HepG2 (cell line): ENCODE measurements around the gene EPHA1. TPM values are rescaled to one million over a fixed set of nuclear protein-coding genes. Genes with fewer than 3 reads are reported as not detected.

Source experiments
- ATAC-seq: fragments of 200-7000 bp; cut with Tn5 transposase; 3 replicates; pipeline ENCODE4 v1.9.1; 2020; ENCODE audit warnings: mild to moderate bottlenecking, moderate library complexity
- Bru-seq: library from RNA; stranded (reverse); fragments of 400-500 nt; gene quantifications from one replicate; lab custom pipeline; 2021; lab: Mats Ljungman, UMichigan
- BruChase-seq, 2 experiments: library from RNA; stranded (reverse); fragments of 400-500 nt; gene quantifications; one replicate each; lab custom pipeline; 2021; lab: Mats Ljungman, UMichigan
- BruUV-seq: library from RNA; stranded (reverse); fragments of 400-500 nt; replicated peaks from 2 replicates; lab custom pipeline; 2021; lab: Mats Ljungman, UMichigan
- CTCF ChIA-PET: fragments of 300-600 bp; formaldehyde crosslinking; extraction: SDS; loops from one replicate; lab custom pipeline; 2021; ENCODE audit warnings: low total read pairs, inconsistent platforms, low intra/inter-chr PET ratio; lab: Yijun Ruan, JAX
- POLR2A ChIA-PET: fragments of 350-600 bp; sonication (Branson Sonifier 250); formaldehyde crosslinking; loops from one replicate; lab custom pipeline; 2020; ENCODE audit warnings: antibody characterized with exemption, inconsistent platforms; lab: Yijun Ruan, JAX
- DNase-seq: peaks from one replicate; pipeline ENCODE4 v3.0.0-alpha.2; 2015; ENCODE audit warnings: low spot score
- FAIRE-seq: peaks from 3 replicates; lab custom pipeline; 2011; peaks lifted over from hg19 to GRCh38; lab: Jason Lieb, UNC
- H2AFZ ChIP-seq: one replicate; pipeline ENCODE4 v1.6.1; 2011; ENCODE audit warnings: low read length, inconsistent platforms
- H3K27ac ChIP-seq: fragments of 300-600 bp; 3 replicates; pipeline ENCODE4 v1.8.0; 2011; ENCODE audit warnings: mixed run types, mild to moderate bottlenecking, mixed read lengths, low read length, inconsistent platforms; ENCODE audit not compliant: insufficient read depth; ENCODE audit errors: extremely low read length
- H3K27me3 ChIP-seq, 2 experiments: fragments of 200-600 bp in 1 of 2; 2 replicates in 1 of 2; 3 replicates in 1 of 2; pipeline versions ENCODE4 v1.6.0 to v1.8.0; 2011; ENCODE audit warnings: low read length in 2 of 2, mild to moderate bottlenecking in 2 of 2, moderate library complexity in 2 of 2, inconsistent platforms in 1 of 2; ENCODE audit not compliant: insufficient read depth in 2 of 2, control insufficient read depth in 1 of 2
- H3K36me3 ChIP-seq, 2 experiments: fragments of 200-600 bp in 1 of 2; replicated peaks in 1 of 2; 2 replicates in 1 of 2; 3 replicates in 1 of 2; pipeline versions ENCODE4 v1.5.1 to v1.8.0; 2011; ENCODE audit warnings: low read length in 2 of 2, inconsistent platforms in 1 of 2; ENCODE audit not compliant: insufficient read depth in 2 of 2, control insufficient read depth in 1 of 2
- H3K4me1 ChIP-seq: 2 replicates; pipeline ENCODE4 v1.5.1; 2012; ENCODE audit warnings: low read length, inconsistent platforms; ENCODE audit not compliant: insufficient read depth
- H3K4me2 ChIP-seq: 2 replicates; pipeline ENCODE4 v1.6.0; 2011; ENCODE audit warnings: low read depth, low read length, inconsistent platforms
- H3K4me3 ChIP-seq, 3 experiments: fragments of 200-600 bp in 1 of 3; sonication (generic), shearing (Covaris generic) in 1 of 3; replicated peaks in 1 of 3; 2 replicates each; pipeline ENCODE4 v1.5.1; 2011 to 2016; ENCODE audit warnings: low read length in 3 of 3, inconsistent platforms in 2 of 3, low read depth in 2 of 3, mild to moderate bottlenecking in 2 of 3, control low read depth in 1 of 3, mixed read lengths in 1 of 3; ENCODE audit not compliant: insufficient read depth in 1 of 3
- H3K79me2 ChIP-seq: one replicate; pipeline ENCODE4 v1.6.1; 2011; ENCODE audit warnings: low read length, inconsistent platforms; ENCODE audit not compliant: insufficient read depth
- H3K9ac ChIP-seq: 2 replicates; pipeline ENCODE4 v1.6.0; 2011; ENCODE audit warnings: mild to moderate bottlenecking, low read depth, low read length, inconsistent platforms; ENCODE audit not compliant: insufficient read depth
- H3K9me3 ChIP-seq: 2 replicates; pipeline ENCODE4 v1.5.1; 2012; ENCODE audit warnings: mild to moderate bottlenecking, low read length
- H4K20me1 ChIP-seq: 2 replicates; pipeline ENCODE4 v1.6.0; 2011; ENCODE audit warnings: inconsistent platforms, mild to moderate bottlenecking, low read length, moderate library complexity; ENCODE audit not compliant: insufficient read depth
- HNF4A ChIP-seq: sonication (generic); formaldehyde crosslinking; IDR thresholded peaks from 2 replicates; pipeline ENCODE4 v1.4.0; 2020; ENCODE audit warnings: missing genetic modification reagents
- NCOA1 ChIP-seq: sonication (generic); formaldehyde crosslinking; IDR thresholded peaks from 2 replicates; pipeline ENCODE4 v1.9.0; 2021; ENCODE audit warnings: missing genetic modification reagents
- XBP1 ChIP-seq: sonication (generic); formaldehyde crosslinking; IDR thresholded peaks from 2 replicates; pipeline ENCODE4 v1.5.0; 2020; ENCODE audit warnings: missing genetic modification reagents
- ZNF598 ChIP-seq: sonication (generic); formaldehyde crosslinking; IDR thresholded peaks from 2 replicates; pipeline ENCODE4 v1.5.1; 2020; ENCODE audit warnings: mild to moderate bottlenecking, missing genetic modification reagents, borderline replicate concordance
- WGBS: methylation state at CpG from one replicate; pipeline ENCODE4 v1.1.6; 2017; ENCODE audit warnings: low lambda C conversion rate; 5-methylcytosine and 5-hydroxymethylcytosine counted together
- in situ Hi-C: cut with HindIII; loops from 2 replicates; pipeline ENCODE4 v1.10.0; 2017; ENCODE audit warnings: low pct_unique_long_range_greater_than_20kb; ENCODE audit not compliant: extremely low pct_ligation_motif_present
- intact Hi-C: fragments of 100-400 bp; cut with micrococcal nuclease; formaldehyde crosslinking; loops from one replicate; pipeline ENCODE4 v1.10.0; 2022; ENCODE audit not compliant: unreplicated experiment
- long read RNA-seq, 2 experiments: library from RNA in 1 of 2; library from polyadenylated mRNA in 1 of 2; stranded (forward) in 1 of 2; unstranded in 1 of 2; transcript quantifications; one replicate each; pipeline ENCODE4 v2.0.0, GENCODE V29; 2019 to 2022
- polyA minus RNA-seq, 3 experiments: library from RNA; depleted of rRNA, polyadenylated mRNA; stranded (reverse); fragments of >200 nt; gene quantifications; 2 replicates each; pipeline ENCODE4 v1.2.3, GENCODE V29; 2011; ENCODE audit warnings: low replicate concordance in 1 of 3
- polyA plus RNA-seq, 8 experiments: library from polyadenylated mRNA; depleted of rRNA in 3 of 8; stranded (reverse) in 7 of 8; unstranded in 1 of 8; fragments of >200 nt; fragmentation: Illumina TruSeq in 4 of 8; extraction: Trizol in 4 of 8; gene quantifications; 2 replicates each; pipeline versions ENCODE4 v1.2.1 to v1.2.3, GENCODE V29; 2011 to 2016; ENCODE audit warnings: low read depth in 4 of 8, missing spikeins in 1 of 8, mixed read lengths in 1 of 8; ENCODE audit not compliant: insufficient read depth in 1 of 8
- total RNA-seq, 5 experiments: library from RNA; depleted of rRNA; stranded (reverse); fragments of >200 nt; fragmentation: Illumina TruSeq; extraction: Trizol; gene quantifications; 2 replicates each; pipeline ENCODE4 v1.2.3, GENCODE V29; 2016; ENCODE audit warnings: low read depth in 1 of 5
- TF ChIP-seq, protein P1 (sequence below): sonication (generic); formaldehyde crosslinking; conservative IDR thresholded peaks from 2 replicates; pipeline ENCODE4 v1.8.0; 2022; ENCODE audit warnings: low read depth, missing genetic modification reagents
- TF ChIP-seq, protein P2 (sequence below): sonication (generic); formaldehyde crosslinking; IDR thresholded peaks from 2 replicates; pipeline ENCODE4 v1.4.0; 2020; ENCODE audit warnings: missing genetic modification reagents
- TF ChIP-seq, protein P3 (sequence below): sonication (generic); formaldehyde crosslinking; IDR thresholded peaks from 2 replicates; pipeline ENCODE4 v1.5.0; 2020; ENCODE audit warnings: mild to moderate bottlenecking, missing genetic modification reagents, borderline replicate concordance

The EPHA1 gene
- total RNA-seq (2016; rRNA removed; fragmentation: Illumina TruSeq; extraction: Trizol) (7.7 and 17.1 TPM in 2 replicates), polyA plus RNA-seq (2011; rRNA removed) (4.6 and 8.1 TPM in 2 replicates), polyA minus RNA-seq (2011; rRNA and poly(A)+ RNA removed; ENCODE audit: low replicate concordance) (0.07 and 13.9 TPM in 2 replicates), Bru-seq, nascent RNA (percentile 43 among the genes with signal in this experiment), BruChase-seq, experiment 1, labeled RNA remaining after a 6-hour chase (percentile 45 among the genes with signal in this experiment), BruChase-seq, experiment 2, labeled RNA remaining after a 2-hour chase (percentile 41 among the genes with signal in this experiment)
- 2.7 and 3.2 TPM in 2 replicates for total RNA-seq (2016; cell fraction: cytosol; rRNA removed; fragmentation: Illumina TruSeq; extraction: Trizol; ENCODE audit: low read depth)
- total RNA-seq (2016; cell fraction: insoluble cytoplasmic fraction; rRNA removed; fragmentation: Illumina TruSeq; extraction: Trizol), result 7.0 and 14.9 TPM in 2 replicates
- total RNA-seq (2016; cell fraction: membrane; rRNA removed; fragmentation: Illumina TruSeq; extraction: Trizol), result 5.7 and 6.3 TPM in 2 replicates
- total RNA-seq (2016; cell fraction: nucleus; rRNA removed; fragmentation: Illumina TruSeq; extraction: Trizol), result 14.0 and 17.5 TPM in 2 replicates
- 4.3 and 5.5 TPM in 2 replicates for polyA plus RNA-seq (2011; cell fraction: cytosol; rRNA removed)
- 9.8 and 14.1 TPM in 2 replicates for polyA plus RNA-seq (2011; cell fraction: nucleus; rRNA removed)
- 4.8 and 5.8 TPM in 2 replicates for polyA plus RNA-seq (2012)
- polyA plus RNA-seq (2016; cell fraction: cytosol; fragmentation: Illumina TruSeq; extraction: Trizol; ENCODE audit: low read depth), result 1.9 and 2.5 TPM in 2 replicates
- polyA plus RNA-seq (2016; cell fraction: insoluble cytoplasmic fraction; fragmentation: Illumina TruSeq; extraction: Trizol; ENCODE audit: low read depth), result 4.8 and 8.3 TPM in 2 replicates
- 2.9 and 3.6 TPM in 2 replicates for polyA plus RNA-seq (2016; cell fraction: membrane; fragmentation: Illumina TruSeq; extraction: Trizol; ENCODE audit: low read depth)
- 17.9 and 25.7 TPM in 2 replicates for polyA plus RNA-seq (2016; cell fraction: nucleus; fragmentation: Illumina TruSeq; extraction: Trizol; ENCODE audit: insufficient read depth, low read depth)
- polyA minus RNA-seq (2011; cell fraction: cytosol; rRNA and poly(A)+ RNA removed), result 4.2 and 4.4 TPM in 2 replicates
- polyA minus RNA-seq (2011; cell fraction: nucleus; rRNA and poly(A)+ RNA removed), result 8.0 and 8.8 TPM in 2 replicates
- long read RNA-seq, experiment 1, partial matches to known transcripts, result 6 of 9 reads
- long read RNA-seq, experiment 1, other reads (novel, unspliced or antisense), result 1 of 9 reads
- long read RNA-seq, experiment 2, partial matches to known transcripts, result 1 of 3 reads
- long read RNA-seq, experiment 2, other reads (novel, unspliced or antisense), result 0 of 3 reads

DNA sequence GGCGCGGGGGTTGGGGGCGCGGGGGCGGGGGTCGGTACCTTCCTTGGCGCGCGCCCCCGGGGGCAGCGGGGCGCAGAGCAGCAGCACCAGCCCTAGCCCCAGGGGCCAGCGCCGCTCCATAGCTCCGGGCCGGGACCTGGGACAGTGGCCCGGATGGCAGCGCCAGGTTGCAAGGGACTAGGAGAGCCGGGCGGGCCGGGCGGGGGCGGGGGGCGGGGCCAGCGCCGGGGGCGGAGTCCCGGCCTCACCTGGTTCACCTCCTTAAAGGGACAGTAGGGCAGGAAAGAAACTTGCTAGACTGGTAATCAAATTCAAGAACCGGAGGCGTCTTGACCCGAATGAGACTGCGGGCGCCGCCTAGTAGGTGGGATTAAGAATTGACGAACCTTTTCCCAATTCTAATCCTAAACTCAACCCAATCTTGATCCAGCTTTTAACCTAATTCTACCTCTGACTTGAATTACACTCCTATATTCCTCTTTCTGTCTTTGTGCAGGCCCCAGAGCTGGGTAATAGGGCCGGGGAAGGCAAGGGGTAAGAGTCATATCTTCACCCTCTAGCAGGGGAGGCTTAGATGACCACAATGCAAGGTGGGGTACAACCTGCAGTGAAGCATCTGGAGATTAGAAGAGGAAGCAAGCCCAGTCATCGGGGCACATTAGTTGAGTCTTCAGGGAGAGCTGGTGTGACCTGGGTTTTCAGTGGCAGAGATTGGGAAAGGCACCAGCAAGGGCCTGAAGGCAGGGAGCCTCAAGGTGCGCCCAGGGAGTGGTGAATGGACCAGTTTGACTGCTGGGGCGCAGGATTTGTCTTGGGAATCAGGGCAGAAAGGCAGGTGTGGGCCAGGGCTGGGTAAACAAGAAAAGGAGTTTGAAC is at the start of gene EPHA1:
Gene EPHA1 (minus strand): TSS at position 171 of the 876 bp plus-strand sequence. CDS start 51 bp downstream, at position 120.
- Histone ChIP-seq H3K27ac (no peak within 1 kb of the TSS), H3K4me2 (peak within 1 kb of the TSS; percentile 99), H3K79me2 (no peaks in the 10 kb centered on the region), H3K9me3 (no peaks in the 10 kb centered on the region), H3K27me3 (peaks cover 0 to 6% of the 10 kb centered on the region in 2 experiments; a peak in 2 of 5 replicates), H2AFZ (peak within 1 kb of the TSS; percentile 37), H3K9ac (peak within 1 kb of the TSS; percentile 38), H3K36me3 (no peaks in the 10 kb centered on the region), H3K4me1 (peaks cover 38% of the 10 kb centered on the region), H3K4me3 (peak within 1 kb of the TSS; percentile 51 to 80 (median 71)), H4K20me1 (no peaks in the 10 kb centered on the region)
- ChIA-PET CTCF (interaction anchor here (0.8 kb wide), 1 partner anchor 28 kb away, joined by 3 read pairs; no protein-coding TSS in a partner anchor), POLR2A (interaction anchor here (1.2 to 2.6 kb wide), 3 partner anchors 13 to 29 kb away, joined by 4 to 24 read pairs (median 9); no protein-coding TSS in a partner anchor)
- no peak for DNase-seq
- WGBS, result 3% methylated on average over 19 of the region's 39 CpGs
- no peak for FAIRE-seq
- intact Hi-C loops, result loop anchor here (1.0 to 2.0 kb wide), 2 partner anchors 16 to 28 kb away; partner anchors contain the start of gene ZYX
- no TSS peak for BruUV-seq
- ATAC-seq, result peak; percentile 89
- in situ Hi-C loops, result no loop called here
- TF ChIP-seq HNF4A, result no peak
- TF ChIP-seq, protein P1, sequence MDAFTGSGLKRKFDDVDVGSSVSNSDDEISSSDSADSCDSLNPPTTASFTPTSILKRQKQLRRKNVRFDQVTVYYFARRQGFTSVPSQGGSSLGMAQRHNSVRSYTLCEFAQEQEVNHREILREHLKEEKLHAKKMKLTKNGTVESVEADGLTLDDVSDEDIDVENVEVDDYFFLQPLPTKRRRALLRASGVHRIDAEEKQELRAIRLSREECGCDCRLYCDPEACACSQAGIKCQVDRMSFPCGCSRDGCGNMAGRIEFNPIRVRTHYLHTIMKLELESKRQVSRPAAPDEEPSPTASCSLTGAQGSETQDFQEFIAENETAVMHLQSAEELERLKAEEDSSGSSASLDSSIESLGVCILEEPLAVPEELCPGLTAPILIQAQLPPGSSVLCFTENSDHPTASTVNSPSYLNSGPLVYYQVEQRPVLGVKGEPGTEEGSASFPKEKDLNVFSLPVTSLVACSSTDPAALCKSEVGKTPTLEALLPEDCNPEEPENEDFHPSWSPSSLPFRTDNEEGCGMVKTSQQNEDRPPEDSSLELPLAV (CRISPR knock-in tag), result no peak
- TF ChIP-seq, protein P2, sequence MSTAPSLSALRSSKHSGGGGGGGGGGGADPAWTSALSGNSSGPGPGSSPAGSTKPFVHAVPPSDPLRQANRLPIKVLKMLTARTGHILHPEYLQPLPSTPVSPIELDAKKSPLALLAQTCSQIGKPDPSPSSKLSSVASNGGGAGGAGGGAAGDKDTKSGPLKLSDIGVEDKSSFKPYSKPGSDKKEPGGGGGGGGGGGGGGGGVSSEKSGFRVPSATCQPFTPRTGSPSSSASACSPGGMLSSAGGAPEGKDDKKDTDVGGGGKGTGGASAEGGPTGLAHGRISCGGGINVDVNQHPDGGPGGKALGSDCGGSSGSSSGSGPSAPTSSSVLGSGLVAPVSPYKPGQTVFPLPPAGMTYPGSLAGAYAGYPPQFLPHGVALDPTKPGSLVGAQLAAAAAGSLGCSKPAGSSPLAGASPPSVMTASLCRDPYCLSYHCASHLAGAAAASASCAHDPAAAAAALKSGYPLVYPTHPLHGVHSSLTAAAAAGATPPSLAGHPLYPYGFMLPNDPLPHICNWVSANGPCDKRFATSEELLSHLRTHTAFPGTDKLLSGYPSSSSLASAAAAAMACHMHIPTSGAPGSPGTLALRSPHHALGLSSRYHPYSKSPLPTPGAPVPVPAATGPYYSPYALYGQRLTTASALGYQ (CRISPR knock-in tag), result no peak
- TF ChIP-seq, protein P3, sequence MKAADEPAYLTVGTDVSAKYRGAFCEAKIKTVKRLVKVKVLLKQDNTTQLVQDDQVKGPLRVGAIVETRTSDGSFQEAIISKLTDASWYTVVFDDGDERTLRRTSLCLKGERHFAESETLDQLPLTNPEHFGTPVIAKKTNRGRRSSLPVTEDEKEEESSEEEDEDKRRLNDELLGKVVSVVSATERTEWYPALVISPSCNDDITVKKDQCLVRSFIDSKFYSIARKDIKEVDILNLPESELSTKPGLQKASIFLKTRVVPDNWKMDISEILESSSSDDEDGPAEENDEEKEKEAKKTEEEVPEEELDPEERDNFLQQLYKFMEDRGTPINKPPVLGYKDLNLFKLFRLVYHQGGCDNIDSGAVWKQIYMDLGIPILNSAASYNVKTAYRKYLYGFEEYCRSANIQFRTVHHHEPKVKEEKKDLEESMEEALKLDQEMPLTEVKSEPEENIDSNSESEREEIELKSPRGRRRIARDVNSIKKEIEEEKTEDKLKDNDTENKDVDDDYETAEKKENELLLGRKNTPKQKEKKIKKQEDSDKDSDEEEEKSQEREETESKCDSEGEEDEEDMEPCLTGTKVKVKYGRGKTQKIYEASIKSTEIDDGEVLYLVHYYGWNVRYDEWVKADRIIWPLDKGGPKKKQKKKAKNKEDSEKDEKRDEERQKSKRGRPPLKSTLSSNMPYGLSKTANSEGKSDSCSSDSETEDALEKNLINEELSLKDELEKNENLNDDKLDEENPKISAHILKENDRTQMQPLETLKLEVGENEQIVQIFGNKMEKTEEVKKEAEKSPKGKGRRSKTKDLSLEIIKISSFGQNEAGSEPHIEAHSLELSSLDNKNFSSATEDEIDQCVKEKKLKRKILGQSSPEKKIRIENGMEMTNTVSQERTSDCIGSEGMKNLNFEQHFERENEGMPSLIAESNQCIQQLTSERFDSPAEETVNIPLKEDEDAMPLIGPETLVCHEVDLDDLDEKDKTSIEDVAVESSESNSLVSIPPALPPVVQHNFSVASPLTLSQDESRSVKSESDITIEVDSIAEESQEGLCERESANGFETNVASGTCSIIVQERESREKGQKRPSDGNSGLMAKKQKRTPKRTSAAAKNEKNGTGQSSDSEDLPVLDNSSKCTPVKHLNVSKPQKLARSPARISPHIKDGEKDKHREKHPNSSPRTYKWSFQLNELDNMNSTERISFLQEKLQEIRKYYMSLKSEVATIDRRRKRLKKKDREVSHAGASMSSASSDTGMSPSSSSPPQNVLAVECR (CRISPR knock-in tag), result 0 out of 2 replicates have a peak, but pooled peaks have one; percentile 14
- TF ChIP-seq ZNF598 (CRISPR knock-in tag), result no peak
- 0 out of 2 replicates have a peak, but pooled peaks have one; percentile 49 for TF ChIP-seq NCOA1 (CRISPR knock-in tag)
- TF ChIP-seq XBP1 (CRISPR knock-in tag), result no peak
